HG03064 (cell line): Measurements from ENCODE around the gene ZFYVE27.

Experiments
- ATAC-seq: cut with Tn5 transposase; IDR thresholded peaks from one replicate; pipeline ENCODE4 v1.9.1; 2021; ENCODE audit warnings: low read depth; ENCODE audit not compliant: unreplicated experiment

ZFYVE27 gene

DNA sequence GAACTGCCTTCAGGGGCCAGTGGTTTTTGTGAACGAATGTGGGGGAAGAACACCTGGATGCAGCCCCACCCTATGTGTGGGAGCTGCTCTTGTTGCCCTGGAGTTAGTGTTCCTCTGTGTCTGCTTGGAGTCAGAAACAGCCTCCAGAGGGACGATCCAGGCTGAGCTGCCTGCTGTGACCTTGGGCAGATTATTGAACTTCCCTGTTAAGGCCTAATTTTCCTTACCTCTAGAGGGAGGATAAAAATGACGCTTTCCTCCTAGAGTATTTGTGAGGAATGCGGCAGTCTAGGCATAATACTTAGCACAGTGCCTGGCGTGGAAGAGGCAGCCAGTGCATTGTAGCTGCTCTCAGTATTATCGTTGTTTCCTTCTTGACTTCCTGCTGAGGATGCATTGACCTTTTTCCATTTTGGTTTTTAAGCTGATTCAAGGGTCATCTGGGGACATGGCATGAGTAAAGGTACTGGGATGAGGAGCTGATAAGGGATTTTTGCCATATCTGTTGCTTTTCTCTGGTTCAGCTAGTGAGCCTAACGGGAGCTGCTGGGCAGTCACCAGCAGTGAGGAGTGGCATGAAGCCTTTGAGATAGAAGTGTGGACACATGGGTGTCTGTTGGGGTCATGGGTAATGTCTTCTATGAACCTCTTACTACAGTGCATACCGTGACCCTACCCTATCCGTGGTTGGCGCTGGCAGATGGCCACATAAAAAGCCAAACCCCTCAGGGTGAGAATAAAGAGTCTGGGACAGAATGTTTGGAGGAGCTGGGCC lies 6.4 kb downstream of the ZFYVE27 start:
- no peak for ATAC-seq

DNA sequence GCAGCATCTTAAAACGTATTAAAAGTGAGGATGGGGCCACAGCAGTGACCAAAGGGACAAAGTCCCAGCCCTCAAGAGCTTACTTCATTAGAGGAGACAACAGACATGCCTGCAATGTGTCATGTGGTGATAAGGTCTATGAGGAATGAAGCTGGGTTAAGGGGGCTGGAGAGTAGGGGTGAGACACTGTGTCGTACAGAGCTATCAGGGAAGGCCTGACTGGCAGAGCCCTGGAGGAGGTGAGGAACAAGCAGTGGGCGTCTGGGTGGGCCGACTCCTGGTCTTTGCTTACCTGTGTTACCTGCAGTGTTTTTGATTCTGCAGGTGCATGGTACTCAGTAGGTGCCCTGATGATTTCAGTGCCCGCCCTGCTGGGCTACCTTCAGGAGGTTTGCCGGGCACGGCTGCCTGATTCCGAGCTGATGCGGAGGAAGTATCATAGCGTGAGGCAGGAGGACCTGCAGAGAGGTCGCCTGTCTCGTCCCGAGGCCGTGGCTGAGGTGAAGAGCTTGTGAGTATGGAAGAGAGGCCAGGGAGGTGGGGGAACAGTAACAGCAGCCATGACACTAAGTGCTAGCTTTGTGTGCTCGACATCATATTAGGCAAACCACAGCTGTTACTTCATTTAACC lies 7.6 kb downstream of the ZFYVE27 start:
- no peak for ATAC-seq

DNA sequence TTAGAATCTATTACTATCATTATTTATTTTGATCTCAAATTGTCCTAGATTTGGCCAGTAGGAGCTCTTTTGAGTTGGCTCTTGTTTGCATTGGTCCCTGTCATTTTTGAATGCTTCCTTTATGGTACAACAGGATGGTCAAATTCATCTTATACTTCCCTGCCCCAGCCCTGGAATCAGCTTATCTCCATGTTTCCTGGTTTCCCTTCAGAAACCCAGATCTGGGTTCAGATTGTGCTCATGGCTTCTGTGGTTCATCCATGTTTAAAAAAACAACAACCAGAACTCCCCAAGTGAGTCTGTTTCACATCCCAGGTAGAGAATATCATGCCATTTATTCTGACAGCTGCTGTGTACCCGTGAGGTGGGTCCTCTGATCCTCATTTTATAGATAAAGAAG lies 10.6 kb downstream of the ZFYVE27 start:
- no peak for ATAC-seq

DNA sequence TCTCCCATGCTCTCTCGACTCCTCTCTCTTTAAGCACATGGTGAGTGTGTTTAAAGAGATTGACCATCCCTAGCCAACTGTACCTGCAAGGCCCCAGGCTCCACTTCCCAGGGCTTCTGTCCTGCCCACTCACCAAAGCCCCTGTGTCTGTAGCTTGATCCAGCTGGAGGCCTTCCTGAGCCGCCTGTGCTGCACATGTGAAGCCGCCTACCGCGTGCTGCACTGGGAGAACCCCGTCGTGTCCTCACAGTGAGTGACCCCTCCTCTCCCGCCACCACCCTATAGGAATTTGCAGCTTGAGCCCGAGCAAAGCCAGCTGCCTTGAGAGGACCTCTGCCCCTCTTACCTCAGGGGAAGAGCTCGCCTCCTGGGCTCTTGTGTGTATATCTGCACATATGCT lies 11.2 kb downstream of the ZFYVE27 start:
- no peak for ATAC-seq

DNA sequence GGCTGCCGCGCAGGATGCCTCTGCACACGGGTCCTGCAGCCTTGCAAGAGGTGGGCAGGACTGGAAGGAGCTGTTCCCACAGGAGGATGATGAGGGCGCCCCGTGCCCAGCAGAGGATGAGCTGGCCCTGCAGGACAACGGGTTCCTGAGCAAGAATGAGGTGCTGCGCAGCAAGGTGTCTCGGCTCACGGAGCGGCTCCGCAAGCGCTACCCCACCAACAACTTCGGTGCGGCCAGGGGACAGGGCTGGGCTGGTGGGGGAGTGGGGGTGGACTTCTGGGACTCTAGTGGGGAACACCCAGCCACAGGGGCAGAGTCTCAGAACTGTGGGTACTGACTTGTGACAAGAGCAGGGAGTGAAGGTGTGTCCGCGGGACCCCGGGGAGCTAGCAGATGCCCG lies 16.0 kb downstream of the ZFYVE27 start:
- no peak for ATAC-seq

DNA sequence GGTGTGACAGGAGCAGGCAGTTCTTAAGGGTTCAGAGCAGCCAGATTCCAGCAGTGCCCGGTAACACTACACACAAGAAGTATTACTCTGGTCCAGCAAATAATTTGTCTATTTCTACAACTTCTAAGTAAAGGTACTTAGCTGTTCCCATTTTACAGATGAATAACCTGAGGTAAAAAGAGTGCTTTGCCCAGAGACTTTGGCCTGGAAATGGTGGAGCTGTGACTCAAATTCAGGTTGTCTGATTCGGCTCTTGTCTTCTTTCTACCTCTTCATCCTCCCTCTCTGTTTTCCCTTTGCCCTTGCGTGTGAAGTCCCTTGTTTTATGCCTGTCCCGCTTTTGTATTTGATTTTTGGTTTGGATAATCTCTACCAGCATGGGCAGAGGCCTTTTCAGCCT lies 17.8 kb downstream of the ZFYVE27 start:
- ATAC-seq: no peak

DNA sequence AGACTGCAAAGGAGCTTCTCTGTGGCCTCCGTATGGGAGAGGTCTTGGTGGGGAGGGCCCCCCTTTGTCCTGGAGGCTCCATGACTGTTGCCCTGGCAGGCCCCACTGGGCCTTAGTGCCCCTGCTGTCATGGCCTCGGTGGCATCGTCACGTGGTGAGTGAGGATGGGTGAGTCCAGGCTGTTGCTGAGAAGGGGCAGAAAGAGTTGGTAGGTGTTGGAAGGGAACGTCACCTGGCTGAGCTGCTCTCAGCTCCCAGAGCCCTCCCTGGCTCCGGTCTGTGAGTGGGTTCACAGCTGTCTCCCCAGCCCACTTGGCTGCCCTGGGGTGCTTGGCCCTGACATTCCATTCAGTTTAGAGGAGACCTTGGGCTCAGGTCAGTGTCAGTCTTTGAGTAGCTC lies 18.8 kb downstream of the ZFYVE27 start:
- ATAC-seq: no peak

DNA sequence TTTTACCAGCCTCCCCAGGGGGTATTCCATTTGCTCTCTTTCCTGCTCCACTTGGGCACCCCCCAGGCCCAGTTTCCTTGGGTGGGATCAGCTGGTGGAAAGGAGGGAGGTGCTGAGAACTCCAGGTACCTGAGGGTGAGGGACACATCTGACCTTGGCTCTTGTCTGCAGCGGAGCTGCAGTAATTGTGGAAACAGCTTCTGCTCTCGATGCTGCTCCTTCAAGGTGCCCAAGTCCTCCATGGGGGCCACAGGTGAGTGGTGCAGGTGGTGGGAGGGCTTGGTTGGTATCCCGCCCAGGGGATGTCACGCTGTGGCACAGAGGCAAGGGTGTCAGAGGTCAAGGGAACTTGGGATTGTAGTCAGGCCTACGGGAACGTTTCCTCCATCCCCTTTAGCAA lies 20.5 kb downstream of the ZFYVE27 start:
- no peak for ATAC-seq

DNA sequence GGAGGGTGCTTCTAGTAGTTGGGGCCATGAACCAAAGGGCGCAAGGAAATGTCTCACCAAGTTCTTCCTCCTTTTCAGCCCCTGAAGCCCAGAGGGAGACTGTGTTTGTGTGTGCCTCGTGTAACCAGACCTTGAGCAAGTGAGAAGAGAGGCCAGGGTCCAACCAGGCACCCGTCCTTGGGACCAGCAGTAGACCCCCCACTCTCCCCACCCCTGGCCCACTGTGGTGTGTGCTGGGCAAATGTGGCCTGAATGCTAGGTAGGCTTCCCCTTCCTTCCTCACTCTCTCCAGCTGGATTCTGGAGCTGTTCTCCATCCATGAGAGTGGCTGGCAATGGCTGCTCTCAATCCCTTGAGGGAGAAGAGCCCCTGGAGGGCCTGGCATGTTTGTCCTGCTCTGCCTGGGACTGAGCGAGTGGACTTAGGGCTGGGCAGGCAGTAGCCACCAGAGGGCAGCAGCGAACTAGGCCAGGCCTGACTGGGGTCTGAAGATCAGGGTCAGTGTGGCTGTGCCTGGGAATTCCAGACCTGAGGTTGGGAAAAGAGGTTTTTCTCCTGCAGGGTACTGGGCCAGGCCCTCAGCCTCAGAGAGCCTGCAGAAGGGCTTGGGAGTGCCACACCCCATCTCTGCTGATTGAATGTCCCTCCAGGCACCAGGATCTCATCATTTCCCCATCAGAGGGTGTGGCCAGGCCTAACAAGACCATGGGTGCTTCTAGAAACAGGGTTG lies 22.4 kb downstream of the ZFYVE27 start:
- ATAC-seq: no peak

DNA sequence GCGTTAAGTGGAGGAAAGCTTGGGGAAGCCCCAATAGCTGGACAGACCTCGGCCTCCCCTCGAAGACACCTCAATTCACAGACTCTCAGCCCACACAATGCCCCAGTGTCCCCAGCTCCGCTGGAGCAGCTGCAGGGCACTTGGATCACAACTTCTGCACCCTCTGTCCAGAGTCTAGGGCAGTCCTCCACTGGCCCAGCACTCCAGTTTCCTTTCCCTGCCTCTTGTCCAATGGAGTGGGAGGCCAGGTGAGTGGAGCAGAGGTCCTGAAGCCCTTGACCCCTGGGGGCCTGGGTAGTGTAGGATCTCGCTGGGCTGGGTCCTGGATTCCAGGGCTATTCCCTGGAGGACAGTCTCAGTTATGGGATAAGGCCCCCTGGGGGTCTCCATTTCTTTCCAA lies 23.0 kb downstream of the ZFYVE27 start:
- no peak for ATAC-seq

DNA sequence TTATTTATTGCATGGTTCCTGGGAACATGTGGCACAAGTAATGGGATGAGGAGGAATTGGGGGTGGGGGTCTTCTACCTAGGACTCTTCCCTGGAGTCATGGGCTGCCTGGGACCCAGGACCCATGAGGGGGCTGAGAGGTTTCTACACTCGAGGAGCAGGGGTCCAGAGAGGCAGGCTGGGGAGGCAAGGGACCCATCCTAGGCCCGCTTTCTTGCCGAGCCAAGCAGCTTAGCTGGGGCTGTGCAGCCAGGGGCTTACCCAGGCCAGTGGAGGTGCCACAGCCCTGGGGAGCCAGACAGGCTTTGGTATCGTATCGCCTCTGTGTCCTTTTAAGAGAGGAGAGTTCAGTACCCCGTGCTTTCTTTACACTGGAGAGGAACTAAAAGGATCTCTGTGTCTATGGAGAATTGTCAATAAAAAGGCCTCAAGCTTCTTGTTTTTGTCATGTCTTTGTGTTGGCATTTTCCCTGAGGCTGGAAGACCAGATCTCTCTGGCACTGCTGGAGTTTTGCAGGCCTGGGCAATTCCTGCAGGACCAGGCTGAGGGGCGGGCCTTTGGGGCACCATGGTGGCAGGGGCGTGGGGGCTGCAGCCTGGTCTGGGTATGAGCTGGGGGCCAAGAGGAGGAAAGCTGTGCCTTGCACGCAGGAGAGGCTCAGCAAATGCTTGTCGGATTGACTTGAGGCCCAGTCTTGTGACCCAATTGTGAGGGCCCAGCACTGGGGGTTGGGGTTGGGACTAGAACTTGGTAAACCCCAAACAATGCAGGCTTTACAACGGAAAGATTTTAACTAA lies 23.7 kb downstream of the ZFYVE27 start:
- no peak for ATAC-seq

DNA sequence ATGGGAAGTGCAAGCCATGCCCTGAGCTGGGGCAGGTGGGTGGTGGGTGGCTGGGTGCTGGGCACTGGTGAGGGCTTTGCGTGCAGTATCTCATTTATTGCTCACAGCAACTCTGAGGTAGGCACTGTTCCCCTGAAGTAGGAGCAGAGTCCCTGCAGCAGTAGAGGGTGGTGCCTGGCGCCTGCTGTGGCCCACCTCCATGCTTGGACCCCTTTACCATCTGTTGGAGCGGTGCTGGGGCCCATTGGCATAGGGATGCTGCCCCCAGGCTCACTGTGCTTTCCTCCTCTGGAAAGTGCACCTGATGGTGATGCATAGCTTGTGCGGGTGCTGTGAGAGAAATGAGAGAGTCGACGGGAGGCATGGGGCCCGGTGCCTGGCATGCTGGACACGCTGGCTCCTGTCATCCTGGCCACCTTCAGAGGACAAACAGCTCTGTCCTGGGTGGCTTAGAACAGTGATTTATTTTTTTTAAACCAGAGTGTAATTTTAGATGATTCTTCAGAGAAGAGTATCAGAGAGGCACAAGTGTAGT lies 24.5 kb downstream of the ZFYVE27 start:
- ATAC-seq: no peak

DNA sequence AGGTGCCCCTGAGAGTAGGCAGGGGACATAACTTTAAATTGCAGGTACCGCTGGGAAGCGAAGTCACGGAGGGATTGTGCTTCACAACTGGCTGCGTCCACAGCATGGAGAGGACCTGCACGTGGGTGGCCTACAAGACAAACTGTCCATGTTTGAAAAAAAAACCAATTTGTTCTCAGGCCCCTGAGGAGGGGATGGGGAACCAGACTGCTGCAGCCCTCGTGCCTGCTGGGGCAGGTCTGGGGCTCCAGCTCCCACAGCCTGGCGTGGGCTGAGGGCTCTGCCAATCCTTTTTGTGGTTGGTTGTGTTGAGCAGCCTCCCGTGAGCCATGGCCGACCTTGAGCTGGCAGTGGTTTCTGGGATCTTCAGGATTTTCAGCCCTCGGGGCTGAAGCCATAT lies 25.1 kb downstream of the ZFYVE27 start:
- ATAC-seq: no peak

DNA sequence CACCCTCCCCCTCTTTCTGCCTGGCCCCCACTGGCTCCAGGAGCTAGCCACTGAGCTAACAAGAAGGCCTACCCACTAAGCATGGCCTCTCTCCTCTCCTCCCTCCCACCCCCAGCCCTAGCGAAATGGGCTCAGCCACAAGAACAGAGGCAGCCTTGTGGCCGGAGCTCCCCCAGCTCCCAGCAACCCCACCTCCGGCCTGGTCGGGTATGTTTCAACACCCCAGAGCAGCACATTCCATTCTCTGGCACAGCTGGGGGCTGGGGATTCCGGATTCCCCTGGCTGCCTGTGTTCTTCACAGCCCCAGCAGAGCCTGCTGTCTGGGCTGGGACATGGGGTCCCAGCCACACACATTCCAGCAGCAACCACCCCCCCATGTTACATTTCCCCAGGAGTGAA lies 25.9 kb downstream of the ZFYVE27 start:
- ATAC-seq: no peak

DNA sequence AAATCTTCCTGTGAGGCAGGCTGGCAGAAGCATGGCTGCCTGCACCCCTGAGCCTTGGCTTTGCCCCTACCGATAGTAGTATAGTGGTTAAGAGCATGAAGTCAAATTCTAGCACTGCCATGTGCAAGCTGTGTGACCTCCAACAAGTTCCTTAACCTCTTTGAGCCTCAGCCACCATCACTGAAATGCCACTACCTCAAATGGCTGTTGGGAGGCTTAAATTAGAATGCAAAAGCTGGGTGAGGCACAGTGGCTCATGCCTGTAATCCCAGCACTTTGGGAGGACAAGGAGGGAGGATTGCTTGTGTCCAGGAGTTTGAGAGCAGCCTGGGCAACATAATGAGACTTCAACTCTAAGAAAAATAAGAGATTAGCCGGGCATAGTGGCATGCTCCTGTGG lies 26.5 kb downstream of the ZFYVE27 start:
- ATAC-seq: no peak

DNA sequence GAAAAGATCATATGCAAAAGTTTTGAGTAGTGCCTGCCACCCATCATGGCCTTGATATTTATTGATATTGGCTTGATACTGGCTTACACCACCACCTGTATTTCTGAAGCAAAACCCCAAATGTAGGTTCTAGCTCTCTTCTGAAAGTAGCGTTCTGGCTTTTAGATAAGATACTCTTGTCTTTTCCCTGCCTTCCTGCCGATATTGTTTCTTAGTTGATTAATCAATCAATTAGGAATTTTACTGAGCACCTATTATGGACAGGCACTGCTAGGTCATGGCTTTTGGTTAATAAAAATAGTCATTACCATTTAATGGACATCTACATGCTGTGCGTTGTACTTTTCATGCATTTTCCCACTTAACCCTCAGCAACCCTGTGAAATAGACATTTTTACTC lies 27.0 kb downstream of the ZFYVE27 start:
- ATAC-seq: no peak

DNA sequence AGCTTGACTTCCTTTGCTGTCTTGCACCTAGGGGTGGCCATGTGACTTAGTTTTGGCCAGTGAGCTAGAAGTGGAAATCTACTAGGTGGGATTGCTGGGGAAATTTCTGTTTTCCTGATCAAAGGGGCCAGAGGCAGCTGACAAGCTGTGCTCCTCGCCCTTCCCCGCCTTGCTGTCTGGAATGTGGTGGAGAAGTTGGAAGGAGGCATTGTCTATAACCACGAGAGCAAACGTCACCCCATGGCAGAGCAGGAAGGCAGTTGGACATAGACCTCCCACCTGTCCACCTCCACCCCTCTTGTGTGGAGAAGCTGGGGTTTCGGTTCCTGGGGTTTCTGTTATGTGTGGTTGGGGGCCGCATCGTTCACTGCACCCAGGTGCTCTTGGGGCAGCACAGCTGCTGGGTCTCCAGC lies 27.6 kb downstream of the ZFYVE27 start:
- ATAC-seq: no peak

DNA sequence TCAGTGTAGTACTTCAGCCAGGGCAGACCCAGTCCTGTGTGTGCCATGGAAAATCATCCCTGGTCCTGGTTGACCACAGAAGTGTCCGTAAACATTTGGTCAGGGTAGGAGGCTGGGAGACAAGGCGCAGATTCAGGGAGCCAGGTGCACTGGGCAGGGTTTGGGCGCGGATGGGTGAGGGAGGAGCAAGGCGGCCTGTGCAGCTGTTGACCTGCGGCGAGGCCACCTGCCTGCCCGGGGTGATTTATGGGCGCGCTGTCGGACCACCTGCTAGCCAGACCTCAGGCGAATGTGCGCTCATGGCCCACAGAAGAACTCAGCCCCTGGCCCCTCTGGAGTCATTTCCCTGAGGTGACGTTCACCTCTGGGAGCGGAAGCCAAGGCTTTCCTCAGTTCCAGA lies 28.3 kb downstream of the ZFYVE27 start:
- no peak for ATAC-seq

DNA sequence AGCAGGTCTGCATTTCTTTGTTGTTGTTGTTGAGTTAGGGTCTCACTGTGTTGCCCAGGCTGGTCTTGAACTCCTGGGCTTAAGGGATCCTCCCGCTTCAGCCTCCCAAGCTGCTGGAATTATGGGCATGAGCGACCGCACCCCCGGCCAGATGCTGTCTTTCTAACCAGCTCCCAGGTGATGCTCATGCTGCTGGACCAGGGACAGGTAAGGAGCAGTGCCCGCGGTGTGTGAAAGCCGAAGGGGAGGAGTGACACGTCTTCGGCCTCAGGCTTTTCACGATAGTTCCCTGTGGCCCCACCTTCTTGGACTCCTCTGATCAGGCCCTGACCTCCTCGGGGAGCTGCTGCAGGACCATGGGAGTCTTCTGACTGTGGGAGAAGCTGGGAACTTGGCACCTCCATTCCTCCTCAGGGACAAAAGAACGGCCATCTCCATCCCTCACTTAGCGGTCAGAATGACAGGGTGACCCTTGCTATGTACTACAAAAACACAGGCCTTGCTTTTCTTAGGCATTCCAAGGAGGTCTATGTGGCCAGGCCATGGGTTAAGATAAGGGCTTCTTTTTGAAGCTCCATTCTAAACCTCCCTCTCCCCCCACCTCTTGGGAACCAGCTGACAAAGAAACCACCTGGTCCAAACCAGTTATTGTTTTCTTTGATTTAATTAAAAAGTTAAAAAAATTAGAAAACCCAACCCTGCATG lies 29.3 kb downstream of the ZFYVE27 start:
- ATAC-seq: no peak
